Adrenal gland (tissue), 12 donors: Measurements from ENCODE around the gene ADGRB3. TPM values are rescaled to one million over a fixed set of nuclear protein-coding genes. Genes with fewer than 3 reads are reported as not detected.

Experiments
- DNase-seq, 7 donors: peaks; one replicate each; pipeline ENCODE4 v3.0.0-alpha.2; 2019 to 2020
- H3K27ac ChIP-seq, 5 donors: fragments of 200-600 bp; sonication (generic) in 4 of 5; 1 replicate in 3 of 5; 2 replicates in 2 of 5; pipeline versions ENCODE4 v1.5.1 to v1.8.0; 2016 to 2020; ENCODE audit warnings: mild to moderate bottlenecking in 1 of 5
- H3K27me3 ChIP-seq: fragments of 200-600 bp; 2 replicates; pipeline ENCODE4 v1.8.0; 2021
- H3K36me3 ChIP-seq, 2 donors: fragments of 200-600 bp; replicated peaks in 1 of 2; 1 replicate in 1 of 2; 2 replicates in 1 of 2; pipeline versions ENCODE4 v1.5.1 to v1.8.0; 2018 to 2022
- H3K4me1 ChIP-seq, 2 donors: fragments of 200-600 bp; replicated peaks in 1 of 2; 1 replicate in 1 of 2; 2 replicates in 1 of 2; pipeline versions ENCODE4 v1.5.1 to v1.8.0; 2018 to 2021
- H3K4me3 ChIP-seq, 4 donors: fragments of 200-600 bp; sonication (generic) in 3 of 4; one replicate each; pipeline ENCODE4 v1.5.1; 2016 to 2018
- H3K9me3 ChIP-seq, 3 donors: fragments of 200-600 bp; sonication (generic) in 1 of 3; replicated peaks in 1 of 3; 1 replicate in 2 of 3; 2 replicates in 1 of 3; pipeline versions ENCODE4 v1.5.1 to v1.8.0; 2016 to 2021
- CTCF ChIP-seq, 6 experiments: fragments of 450-650 bp in 4 of 6; fragments of 200-600 bp in 2 of 6; sonication (generic) in 1 of 6; IDR thresholded peaks; 1 replicate in 5 of 6; 2 replicates in 1 of 6; pipeline versions ENCODE4 v1.5.1 to v1.8.0; 2016 to 2021; ENCODE audit warnings: antibody characterized with exemption in 6 of 6, mild to moderate bottlenecking in 2 of 6, moderate library complexity in 1 of 6
- POLR2A ChIP-seq, 2 donors: fragments of 450-650 bp; IDR thresholded peaks; one replicate each; pipeline ENCODE4 v1.6.1; 2017; ENCODE audit warnings: antibody characterized with exemption in 2 of 2, mild to moderate bottlenecking in 2 of 2, moderate library complexity in 1 of 2
- WGBS, 4 donors: extraction: QIAGEN DNeasy Blood & Tissue Kit in 2 of 4; methylation state at CpG; one replicate each; pipeline versions ENCODE4 v1.1.5 to v1.1.7; 2013 to 2017; 5-methylcytosine and 5-hydroxymethylcytosine counted together
- intact Hi-C, 2 donors: fragments of 100-400 bp; cut with DNase I; formaldehyde crosslinking; loops; one replicate each; pipeline versions ENCODE4 v1.14.1 to v1.15.0; 2022 to 2023
- polyA plus RNA-seq, 3 donors: library from polyadenylated mRNA; stranded (reverse); fragments of 200-250 nt in 2 of 3; fragments of 350-450 nt in 1 of 3; fragmentation: Illumina TruSeq in 1 of 3; extraction: RNeasy Lipid Tissue Mini Kit (QIAGEN cat#74804) in 1 of 3; gene quantifications; one replicate each; pipeline ENCODE4 v1.2.3, GENCODE V29; 2013 to 2014
- small RNA-seq, 2 donors: library from RNA; depleted of rRNA; stranded (forward); fragments of <200 nt; gene quantifications; one replicate each; pipeline ENCODE3, GENCODE V24; 2016
- total RNA-seq, 9 donors: library from RNA; depleted of rRNA in 4 of 9; stranded (reverse); fragments of >200 nt in 4 of 9; fragments of 120-200 nt in 1 of 9; fragmentation: NEBNext Ultra II Directional in 1 of 9; extraction: Animal tissue kit (Norgen Biotek cat#: 25700) in 1 of 9; gene quantifications; one replicate each; pipeline versions ENCODE4 v1.1.0 to v1.2.4, GENCODE V29; 2013 to 2023
- donor health status: healthy with polysubstance abuse.
- donor health status: Bipolar disorder and iron deficiency.
- donor health status: DM: yes; HTN: yes; CAD: no.
- donor health status: DM: no; HTN: no; CAD: no.
- donor health status: DM: no; HTN: no; CAD: no.
- donor health status: DM: yes; HTN: yes; CAD: no.

ADGRB3 gene
- total and polyA plus RNA-seq, 12 donors = 1.3 to 9.0 (median 3.1) TPM

GRCh38 chr6:69438113-69438512 is 803.0 kb downstream of the ADGRB3 start:
- Histone ChIP-seq H3K27ac (no peak overlapping the region), H3K9me3 (no peaks in the 10 kb centered on the region), H3K4me3 (no peak overlapping the region), H3K4me1 (no peaks in the 10 kb centered on the region), H3K36me3 (no peaks in the 10 kb centered on the region), H3K27me3 (no peaks in the 10 kb centered on the region)
- WGBS, 4 donors = 69 to 87% (median 83%) methylated on average over 2 of the region's 2 CpGs
- intact Hi-C loops = no loop called here
- DNase-seq = no peak
- TF ChIP-seq CTCF (IDR thresholded peaks at IDR 0.05) (no peak), POLR2A (IDR thresholded peaks at IDR 0.05) (no peak)

Small RNA genes within 50 kb of the gene (small RNA-seq; reads per million reads assigned to genes)
- gene AL606923.1 = 0 reads per million in 2 donors
